Right ventricle myocardium superior (tissue), 1 donor: ENCODE measurements around the gene ARMH4. TPM values are rescaled to one million over a fixed set of nuclear protein-coding genes. Genes with fewer than 3 reads are reported as not detected.

Experiments
- ATAC-seq: fragments of 200-7000 bp; cut with Tn5 transposase; one replicate; pipeline ENCODE4 v1.9.1; 2020; ENCODE audit warnings: mild to moderate bottlenecking; ENCODE audit not compliant: poor library complexity
- DNase-seq: peaks from one replicate; pipeline ENCODE4 v3.0.0-alpha.2; 2020
- intact Hi-C: fragments of 100-400 bp; cut with DNase I; formaldehyde crosslinking; loops from one replicate; pipeline ENCODE4 v1.11.2; 2022
- long read RNA-seq: library from polyadenylated mRNA; unstranded; transcript quantifications from one replicate; pipeline ENCODE4 v2.0.0, GENCODE V29; 2021
- total RNA-seq: library from RNA; stranded (reverse); fragmentation: NEBNext Ultra II Directional; extraction: Animal tissue kit (Norgen Biotek cat#: 25700); gene quantifications from one replicate; pipeline ENCODE4 v1.2.1, GENCODE V29; 2021
- donor health status: DM: no; HTN: yes; CAD: no; lungs with severe emphysema.

Gene ARMH4, protein sequence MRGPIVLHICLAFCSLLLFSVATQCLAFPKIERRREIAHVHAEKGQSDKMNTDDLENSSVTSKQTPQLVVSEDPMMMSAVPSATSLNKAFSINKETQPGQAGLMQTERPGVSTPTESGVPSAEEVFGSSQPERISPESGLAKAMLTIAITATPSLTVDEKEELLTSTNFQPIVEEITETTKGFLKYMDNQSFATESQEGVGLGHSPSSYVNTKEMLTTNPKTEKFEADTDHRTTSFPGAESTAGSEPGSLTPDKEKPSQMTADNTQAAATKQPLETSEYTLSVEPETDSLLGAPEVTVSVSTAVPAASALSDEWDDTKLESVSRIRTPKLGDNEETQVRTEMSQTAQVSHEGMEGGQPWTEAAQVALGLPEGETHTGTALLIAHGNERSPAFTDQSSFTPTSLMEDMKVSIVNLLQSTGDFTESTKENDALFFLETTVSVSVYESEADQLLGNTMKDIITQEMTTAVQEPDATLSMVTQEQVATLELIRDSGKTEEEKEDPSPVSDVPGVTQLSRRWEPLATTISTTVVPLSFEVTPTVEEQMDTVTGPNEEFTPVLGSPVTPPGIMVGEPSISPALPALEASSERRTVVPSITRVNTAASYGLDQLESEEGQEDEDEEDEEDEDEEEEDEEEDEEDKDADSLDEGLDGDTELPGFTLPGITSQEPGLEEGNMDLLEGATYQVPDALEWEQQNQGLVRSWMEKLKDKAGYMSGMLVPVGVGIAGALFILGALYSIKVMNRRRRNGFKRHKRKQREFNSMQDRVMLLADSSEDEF
- total RNA-seq: 6.2 TPM
- long read RNA-seq, full-length matches to known transcripts: 5 of 13 reads
- long read RNA-seq, partial matches to known transcripts: 2 of 13 reads
- long read RNA-seq, other reads (novel, unspliced or antisense): 6 of 13 reads

DNA sequence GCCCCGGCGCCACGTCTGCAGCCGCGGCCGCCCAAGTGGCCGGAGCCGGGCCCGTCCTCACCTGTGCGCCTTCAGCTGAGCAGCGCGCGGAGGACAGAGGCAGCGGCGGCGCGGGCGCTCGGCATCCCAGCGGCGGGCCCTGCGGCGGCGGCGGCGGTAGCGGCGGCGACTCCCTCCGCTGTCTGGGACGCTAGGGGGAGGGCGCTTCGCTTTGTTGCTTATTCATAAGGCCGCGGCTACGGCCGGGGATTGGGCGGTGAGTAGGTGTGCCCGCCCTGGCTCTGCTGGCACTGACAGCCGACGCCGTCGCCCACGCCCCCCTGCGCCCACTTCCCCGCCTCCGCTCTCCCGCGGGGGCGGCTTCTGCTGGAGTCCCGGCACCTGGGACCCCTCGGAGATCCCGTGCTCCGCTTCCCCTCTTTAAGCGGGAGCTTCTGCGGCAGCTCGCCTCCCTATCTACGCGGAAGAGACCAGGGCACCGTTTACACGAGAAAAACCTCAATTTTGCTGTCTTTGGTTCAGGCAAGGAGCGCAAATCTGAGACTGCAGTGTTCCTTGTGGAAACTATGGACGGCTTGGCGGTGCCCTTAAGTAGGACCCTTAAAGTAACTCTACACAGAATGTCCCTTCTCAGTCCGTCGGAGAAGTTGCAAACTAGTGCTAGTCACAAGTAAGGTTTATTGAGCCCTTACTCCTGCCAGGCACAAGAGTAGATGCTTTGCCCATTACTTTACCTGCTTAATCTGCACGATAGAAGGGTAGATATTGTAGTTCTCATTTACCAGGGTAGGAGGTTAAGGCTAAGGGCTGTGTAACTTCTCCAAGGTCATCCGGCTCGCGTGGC, at the start of gene ARMH4:
Gene ARMH4, minus strand, starts transcription at position 200 of the 844 bp plus-strand sequence. CDS start 12,855 bp downstream, outside the sequence.
- DNase-seq (peak; percentile 93), ATAC-seq (peak; percentile 99)
- intact Hi-C loops: no loop called here

- intact Hi-C loops: no loop called here
- no peak for ATAC-seq
These were observed 48.8 kb upstream of the ARMH4 start for GRCh38 chr14:58200846-58201245.

GRCh38 chr14:58200480-58200841, 48.4 kb upstream of the ARMH4 start:
- intact Hi-C loops: no loop called here
- peak; percentile 7 for ATAC-seq
- DNase-seq: no peak

More at GRCh38 chr14:58200846-58201245, 48.8 kb upstream of the ARMH4 start:
- DNase-seq: no peak

GRCh38 chr14:58199726-58200479, 47.9 kb upstream of the ARMH4 start, which contains the start of gene ACTR10:
ACTR10 (plus strand) TSS chr14:58200149; CDS start chr14:58200218, 69 bp downstream.
- intact Hi-C loops: no loop called here
- DNase-seq (peak; percentile 93), ATAC-seq (peak; percentile 99)

DNA sequence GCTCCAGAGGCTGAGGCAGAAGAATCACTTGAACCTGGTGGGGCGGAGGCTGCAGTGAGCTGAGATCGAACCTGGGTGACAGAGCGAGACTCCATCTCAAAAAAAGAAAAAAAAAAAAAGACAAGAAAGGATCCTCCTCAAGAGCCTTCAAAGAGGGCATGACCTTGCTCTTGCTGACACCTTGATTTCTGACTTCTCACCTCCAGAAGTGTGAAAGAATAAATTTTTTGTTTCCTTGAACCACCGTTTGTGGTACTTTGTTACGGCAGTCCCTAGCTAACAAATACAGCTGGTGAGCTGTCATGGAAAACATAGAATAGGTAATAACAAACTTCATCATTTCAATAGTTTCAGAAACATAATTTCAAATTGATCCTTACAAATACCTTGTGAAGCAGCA, 46.1 kb upstream of the ARMH4 start:
- ATAC-seq: no peak
- intact Hi-C loops: no loop called here
- no peak for DNase-seq

DNA sequence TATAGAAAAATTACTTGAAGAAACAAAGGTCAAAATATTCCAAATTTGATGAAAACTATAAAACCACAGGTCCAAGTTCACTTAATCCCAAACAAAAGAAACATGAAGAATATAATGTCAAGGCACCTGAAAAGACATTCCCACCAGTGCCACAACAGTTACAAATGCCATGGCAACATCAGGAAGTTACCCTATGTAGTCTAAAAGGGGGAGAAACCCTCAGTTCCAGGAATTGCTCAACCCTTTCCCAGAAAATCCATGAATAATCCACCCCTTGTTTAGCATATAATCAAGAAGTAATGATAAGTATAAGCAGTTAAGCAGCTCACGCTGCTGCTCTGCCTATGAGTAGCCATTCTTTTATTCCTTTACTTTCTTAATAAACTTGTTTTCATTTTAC, 44.2 kb upstream of the ARMH4 start:
- intact Hi-C loops: no loop called here
- ATAC-seq (no peak), DNase-seq (no peak)

- ATAC-seq (no peak), DNase-seq (no peak)
- intact Hi-C loops: no loop called here
These were observed 41.5 kb upstream of the ARMH4 start for GRCh38 chr14:58193542-58193941.

- no peak for DNase-seq
- ATAC-seq: no peak
- intact Hi-C loops: no loop called here
These were observed 40.0 kb upstream of the ARMH4 start for GRCh38 chr14:58191763-58192601.

DNA sequence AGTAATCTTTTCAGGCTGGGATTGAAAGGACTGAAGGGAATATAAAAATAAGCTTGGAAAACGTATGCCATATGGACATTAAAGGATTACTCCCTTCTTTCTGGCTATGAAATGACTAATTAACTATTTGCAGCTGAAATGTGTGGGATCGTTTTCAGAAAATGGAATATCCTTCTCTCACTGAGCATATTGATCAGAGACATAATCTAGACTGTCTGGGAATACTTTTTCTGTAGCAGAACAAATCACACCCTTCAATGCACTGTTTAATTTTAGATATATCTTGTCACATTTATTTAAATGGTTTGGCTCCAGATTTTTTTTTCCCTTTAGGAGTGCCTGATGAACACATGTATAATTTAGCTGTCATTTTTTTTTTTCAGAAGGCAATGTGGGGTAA, 37.2 kb upstream of the ARMH4 start:
- no peak for DNase-seq
- no peak for ATAC-seq
- intact Hi-C loops: no loop called here

DNA sequence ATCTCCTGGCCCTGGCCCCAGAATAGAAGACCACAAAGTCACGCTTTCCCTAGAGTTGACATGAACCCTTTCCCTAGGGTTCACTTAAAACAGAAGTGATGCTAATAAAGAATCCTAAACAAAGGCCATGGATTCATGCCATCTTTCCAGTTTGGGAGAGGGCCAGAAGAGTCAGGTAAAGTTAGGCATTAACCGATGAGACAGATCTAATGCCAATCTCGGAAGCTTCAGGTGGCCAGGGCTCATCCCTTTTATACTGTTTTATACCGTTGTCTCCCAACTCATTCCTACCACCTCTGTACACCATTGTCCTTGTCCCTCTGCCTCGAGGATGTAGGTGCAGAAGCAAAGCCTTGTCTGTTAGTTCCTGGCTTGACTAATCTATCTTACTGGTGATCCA, 25.1 kb upstream of the ARMH4 start:
- no peak for ATAC-seq
- no peak for DNase-seq
- intact Hi-C loops: no loop called here

- peak; percentile 72 for DNase-seq
- intact Hi-C loops: no loop called here
- ATAC-seq: peak; percentile 84
These were observed 19.1 kb upstream of the ARMH4 start for GRCh38 chr14:58171090-58171489.

DNA sequence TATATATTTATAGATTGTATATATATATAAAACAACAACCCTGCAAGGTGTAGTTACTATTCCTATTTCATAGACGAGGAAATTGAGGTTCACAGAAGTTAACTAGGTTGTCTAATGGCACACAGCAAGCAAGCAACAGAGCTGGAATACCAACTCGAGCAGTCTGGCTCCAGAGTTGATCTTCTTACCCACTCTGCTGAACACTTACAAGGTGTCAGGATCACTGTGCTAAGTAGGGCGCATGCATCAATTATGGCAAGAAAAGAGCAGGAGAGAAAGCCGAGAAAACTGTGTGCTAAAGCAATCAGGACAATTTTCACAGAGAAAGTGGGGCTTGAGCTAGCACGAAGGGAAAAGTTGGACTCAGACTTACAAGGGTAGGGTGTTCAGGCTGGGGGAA, 15.9 kb upstream of the ARMH4 start:
- DNase-seq (no peak), ATAC-seq (no peak)
- intact Hi-C loops: loop anchor here (2.0 kb wide), 1 partner anchor 59 kb away; no protein-coding TSS in a partner anchor

DNA sequence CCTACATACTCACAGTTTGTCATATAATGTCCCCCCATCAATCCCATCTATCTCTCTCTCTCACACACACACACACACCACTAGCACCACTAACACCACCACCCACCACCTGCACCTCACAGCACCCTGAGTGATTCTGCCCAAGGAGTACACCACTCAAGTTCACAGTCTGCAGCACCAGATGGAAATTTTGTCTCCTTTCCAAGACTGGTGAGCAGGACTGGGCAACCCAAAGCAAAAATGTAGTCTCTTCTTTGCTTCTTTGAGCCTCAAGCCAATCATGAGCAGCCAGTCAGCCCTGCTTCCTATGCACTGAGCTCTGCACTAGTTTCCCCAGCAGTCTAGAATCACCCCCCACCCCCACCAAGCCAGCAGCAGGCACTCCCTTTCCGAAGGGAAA, 15.0 kb upstream of the ARMH4 start:
- DNase-seq (no peak), ATAC-seq (no peak)
- intact Hi-C loops: loop anchor here (2.0 kb wide), 1 partner anchor 58 kb away; no protein-coding TSS in a partner anchor

- DNase-seq (peak; percentile 90), ATAC-seq (peak; percentile 90)
- intact Hi-C loops: loop anchor here (2.0 kb wide), 1 partner anchor 57 kb away; no protein-coding TSS in a partner anchor
These were observed 14.3 kb upstream of the ARMH4 start for GRCh38 chr14:58166005-58166983.

DNA sequence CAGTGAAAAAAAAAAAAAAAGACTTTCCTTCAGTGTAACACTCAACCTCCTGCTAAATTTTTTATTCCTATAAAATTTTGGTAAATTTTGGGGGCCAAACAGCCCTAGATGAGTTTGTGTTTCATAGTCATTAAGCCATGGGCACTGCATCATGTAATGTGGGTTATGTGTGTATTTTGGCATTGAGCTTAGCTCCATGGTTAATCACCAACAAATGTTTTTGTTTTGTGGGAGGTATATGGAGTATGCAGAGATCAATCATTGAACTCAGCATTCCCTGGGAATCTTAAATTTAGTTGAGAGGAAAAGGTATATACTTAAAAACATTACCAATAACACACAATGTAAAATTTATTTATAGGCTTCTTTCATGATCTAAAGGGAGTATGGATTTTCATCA, 8.5 kb upstream of the ARMH4 start:
- intact Hi-C loops: no loop called here
- no peak for DNase-seq
- no peak for ATAC-seq
